HepG2 (cell line): ENCODE data around the gene SCAMP3. TPM values are rescaled to one million over a fixed set of nuclear protein-coding genes. Genes with fewer than 3 reads are reported as not detected.

Experiments used
- ATRX ChIP-seq: sonication (generic); formaldehyde crosslinking; IDR thresholded peaks from 2 replicates; pipeline ENCODE4 v1.4.0; 2020; ENCODE audit warnings: missing genetic modification reagents, borderline replicate concordance
- BCLAF1 ChIP-seq: fragments of 450-650 bp; IDR thresholded peaks from 2 replicates; pipeline ENCODE4 v1.6.1; 2017; ENCODE audit warnings: mild to moderate bottlenecking
- CENPT ChIP-seq: sonication (generic); formaldehyde crosslinking; IDR thresholded peaks from 2 replicates; pipeline ENCODE4 v1.8.0; 2022; ENCODE audit warnings: low read depth, mild to moderate bottlenecking, moderate library complexity, missing genetic modification reagents
- FOXJ3 ChIP-seq: sonication (generic); formaldehyde crosslinking; IDR thresholded peaks from 2 replicates; pipeline ENCODE4 v1.4.0; 2020; ENCODE audit warnings: missing genetic modification reagents, mild to moderate bottlenecking, borderline replicate concordance
- GRHL1 ChIP-seq: sonication (generic); formaldehyde crosslinking; conservative IDR thresholded peaks from 2 replicates; pipeline ENCODE4 v1.8.0; 2022; ENCODE audit warnings: missing genetic modification reagents
- MATR3 ChIP-seq: sonication (generic); formaldehyde crosslinking; IDR thresholded peaks from 2 replicates; pipeline ENCODE4 v1.4.0; 2020; ENCODE audit warnings: missing genetic modification reagents
- MEIS1 ChIP-seq: sonication (generic); formaldehyde crosslinking; IDR thresholded peaks from 2 replicates; pipeline ENCODE4 v1.9.0; 2021; ENCODE audit warnings: mild to moderate bottlenecking, missing genetic modification reagents, moderate library complexity, borderline replicate concordance
- MXD1 ChIP-seq: sonication (generic); formaldehyde crosslinking; IDR thresholded peaks from 2 replicates; pipeline ENCODE4 v1.4.0; 2020; ENCODE audit warnings: mild to moderate bottlenecking, missing genetic modification reagents
- REPIN1 ChIP-seq: sonication (generic); formaldehyde crosslinking; IDR thresholded peaks from 2 replicates; pipeline ENCODE4 v1.8.0; 2022; ENCODE audit warnings: missing genetic modification reagents, low read depth, mild to moderate bottlenecking, borderline replicate concordance
- RFXANK ChIP-seq: IDR thresholded peaks from 2 replicates; pipeline ENCODE4 v1.6.1; 2016
- RNF219 ChIP-seq: sonication (generic); formaldehyde crosslinking; IDR thresholded peaks from 2 replicates; pipeline ENCODE4 v1.5.0; 2020; ENCODE audit warnings: mild to moderate bottlenecking, missing genetic modification reagents
- RXRB ChIP-seq: IDR thresholded peaks from 2 replicates; pipeline ENCODE4 v1.6.1; 2016; ENCODE audit warnings: borderline replicate concordance, missing genetic modification reagents, missing compliant biosample characterization
- SRF ChIP-seq: IDR thresholded peaks from 2 replicates; pipeline ENCODE4 v1.6.1; 2011; ENCODE audit warnings: mild to moderate bottlenecking, low read depth, low read length, moderate library complexity
- U2AF2 ChIP-seq: fragments of 200-400 bp; formaldehyde crosslinking; IDR thresholded peaks from 2 replicates; pipeline ENCODE4 v1.6.1; 2017; ENCODE audit warnings: low read depth, mild to moderate bottlenecking, low read length
- ZNF274 ChIP-seq: sonication (generic); formaldehyde crosslinking; IDR thresholded peaks from 2 replicates; pipeline ENCODE4 v1.5.1; 2020; ENCODE audit warnings: mild to moderate bottlenecking, missing genetic modification reagents
- ZNF30 ChIP-seq: sonication (generic); formaldehyde crosslinking; IDR thresholded peaks from 2 replicates; pipeline ENCODE4 v1.5.0; 2020; ENCODE audit warnings: mild to moderate bottlenecking, missing genetic modification reagents
- ZNF329 ChIP-seq: sonication (generic); formaldehyde crosslinking; IDR thresholded peaks from 2 replicates; pipeline ENCODE4 v1.9.0; 2021; ENCODE audit warnings: low read depth, mild to moderate bottlenecking, missing genetic modification reagents
- ZNF432 ChIP-seq: sonication (generic); formaldehyde crosslinking; IDR thresholded peaks from 2 replicates; pipeline ENCODE4 v1.5.0; 2020; ENCODE audit warnings: missing genetic modification reagents, mild to moderate bottlenecking, borderline replicate concordance
- ZNF816 ChIP-seq: sonication (generic); formaldehyde crosslinking; IDR thresholded peaks from 2 replicates; pipeline ENCODE4 v1.8.0; 2022; ENCODE audit warnings: missing genetic modification reagents, mild to moderate bottlenecking, borderline replicate concordance
- polyA plus RNA-seq, 8 experiments: library from polyadenylated mRNA; depleted of rRNA in 3 of 8; stranded (reverse) in 7 of 8; unstranded in 1 of 8; fragments of >200 nt; fragmentation: Illumina TruSeq in 4 of 8; extraction: Trizol in 4 of 8; gene quantifications; 2 replicates each; pipeline versions ENCODE4 v1.2.1 to v1.2.3, GENCODE V29; 2011 to 2016; ENCODE audit warnings: low read depth in 4 of 8, missing spikeins in 1 of 8, mixed read lengths in 1 of 8; ENCODE audit not compliant: insufficient read depth in 1 of 8
- total RNA-seq, 5 experiments: library from RNA; depleted of rRNA; stranded (reverse); fragments of >200 nt; fragmentation: Illumina TruSeq; extraction: Trizol; gene quantifications; 2 replicates each; pipeline ENCODE4 v1.2.3, GENCODE V29; 2016; ENCODE audit warnings: low read depth in 1 of 5
- TF ChIP-seq, protein P1 (sequence below): sonication (generic); IDR thresholded peaks from 2 replicates; pipeline ENCODE4 v1.6.1; 2016; ENCODE audit warnings: low read depth, borderline replicate concordance

The SCAMP3 gene
- total and polyA plus RNA-seq, 2 of the 13 experiments (the other 11 are each of a cell fraction or from before 2014, with no cell fraction given), result 46.8 to 83.3 TPM

- TF ChIP-seq MXD1 (CRISPR knock-in tag), result 0 out of 2 replicates have a peak, but pooled peaks have one; percentile 20
- TF ChIP-seq CENPT (CRISPR knock-in tag), result no peak
- TF ChIP-seq ZNF274 (CRISPR knock-in tag), result peak; percentile 84; the same call in 1 of the 2 replicates
- TF ChIP-seq BCLAF1, result no peak
- no peak for TF ChIP-seq RNF219
- TF ChIP-seq, protein P1, sequence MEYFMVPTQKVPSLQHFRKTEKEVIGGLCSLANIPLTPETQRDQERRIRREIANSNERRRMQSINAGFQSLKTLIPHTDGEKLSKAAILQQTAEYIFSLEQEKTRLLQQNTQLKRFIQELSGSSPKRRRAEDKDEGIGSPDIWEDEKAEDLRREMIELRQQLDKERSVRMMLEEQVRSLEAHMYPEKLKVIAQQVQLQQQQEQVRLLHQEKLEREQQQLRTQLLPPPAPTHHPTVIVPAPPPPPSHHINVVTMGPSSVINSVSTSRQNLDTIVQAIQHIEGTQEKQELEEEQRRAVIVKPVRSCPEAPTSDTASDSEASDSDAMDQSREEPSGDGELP, result no peak
- TF ChIP-seq ZNF329 (CRISPR knock-in tag), result no peak
- TF ChIP-seq ZNF816, result no peak; the same call in 1 of the 2 replicates
- TF ChIP-seq MATR3 (CRISPR knock-in tag), result no peak
- TF ChIP-seq SRF, result no peak
- 0 out of 2 replicates have a peak, but pooled peaks have one; percentile 26 for TF ChIP-seq ZNF30 (CRISPR knock-in tag)
- no peak for TF ChIP-seq RFXANK (CRISPR knock-in tag)
- TF ChIP-seq GRHL1 (CRISPR knock-in tag), result no peak
- no peak for TF ChIP-seq ATRX (CRISPR knock-in tag)
- TF ChIP-seq ZNF432 (CRISPR knock-in tag), result no peak
- TF ChIP-seq RXRB (CRISPR knock-in tag), result 0 out of 2 replicates have a peak, but pooled peaks have one; percentile 37
- TF ChIP-seq REPIN1 (CRISPR knock-in tag), result peak; percentile 76
- 0 out of 2 replicates have a peak, but pooled peaks have one; percentile 72 for TF ChIP-seq MEIS1 (CRISPR knock-in tag)
- no peak for TF ChIP-seq U2AF2
- TF ChIP-seq FOXJ3 (CRISPR knock-in tag), result no peak
Observed at GRCh38 chr1:155273343-155274245, 11.4 kb upstream of the SCAMP3 start, which contains the start of gene CLK2 (continued).
